B cell (primary cell): Measurements from ENCODE around the gene SRP14.

Source experiments
- EZH2 ChIP-seq: IDR thresholded peaks from 2 replicates; pipeline ENCODE4 v1.6.1; 2012; ENCODE audit warnings: borderline replicate concordance, low read depth, mild to moderate bottlenecking, moderate library complexity, low read length; ENCODE audit not compliant: insufficient read depth, poor library complexity, severe bottlenecking
- TF ChIP-seq, protein P1 (sequence below): fragments of 200-600 bp; IDR thresholded peaks from one replicate; pipeline ENCODE4 v1.8.0; 2022; ENCODE audit warnings: antibody characterized with exemption, mild to moderate bottlenecking

- TF ChIP-seq, protein P1, sequence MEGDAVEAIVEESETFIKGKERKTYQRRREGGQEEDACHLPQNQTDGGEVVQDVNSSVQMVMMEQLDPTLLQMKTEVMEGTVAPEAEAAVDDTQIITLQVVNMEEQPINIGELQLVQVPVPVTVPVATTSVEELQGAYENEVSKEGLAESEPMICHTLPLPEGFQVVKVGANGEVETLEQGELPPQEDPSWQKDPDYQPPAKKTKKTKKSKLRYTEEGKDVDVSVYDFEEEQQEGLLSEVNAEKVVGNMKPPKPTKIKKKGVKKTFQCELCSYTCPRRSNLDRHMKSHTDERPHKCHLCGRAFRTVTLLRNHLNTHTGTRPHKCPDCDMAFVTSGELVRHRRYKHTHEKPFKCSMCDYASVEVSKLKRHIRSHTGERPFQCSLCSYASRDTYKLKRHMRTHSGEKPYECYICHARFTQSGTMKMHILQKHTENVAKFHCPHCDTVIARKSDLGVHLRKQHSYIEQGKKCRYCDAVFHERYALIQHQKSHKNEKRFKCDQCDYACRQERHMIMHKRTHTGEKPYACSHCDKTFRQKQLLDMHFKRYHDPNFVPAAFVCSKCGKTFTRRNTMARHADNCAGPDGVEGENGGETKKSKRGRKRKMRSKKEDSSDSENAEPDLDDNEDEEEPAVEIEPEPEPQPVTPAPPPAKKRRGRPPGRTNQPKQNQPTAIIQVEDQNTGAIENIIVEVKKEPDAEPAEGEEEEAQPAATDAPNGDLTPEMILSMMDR = no peak
- no peak for TF ChIP-seq EZH2
Observed at GRCh38 chr15:40055576-40056293, 16.8 kb upstream of the SRP14 start.
